Suppressor macrophage treated with lipopolysaccharide for 1 hour (primary cell): Measurements from ENCODE around the gene WDR47.
"Not testable (repeated sequence)": the region's sequence is repeated elsewhere in the genome, so short reads cannot be mapped to it uniquely, and the experiment has no call there.

Experiments
- DNase-seq, 3 donors: peaks; one replicate each; pipeline ENCODE4 v3.0.0-alpha.2; 2020 to 2022

WDR47 gene

GRCh38 chr1:108961752-108962486 lies 80.0 kb downstream of the WDR47 start:
- no peak for DNase-seq

GRCh38 chr1:108961198-108961597 lies 80.7 kb downstream of the WDR47 start:
- no peak for DNase-seq

- no peak for DNase-seq
Observed at GRCh38 chr1:108960719-108961118, 81.2 kb downstream of the WDR47 start.

- DNase-seq = no peak
Observed at GRCh38 chr1:108957888-108958287, 84.0 kb downstream of the WDR47 start.

GRCh38 chr1:108955881-108956280 lies 86.0 kb downstream of the WDR47 start:
- DNase-seq = no peak

GRCh38 chr1:108955111-108955510 lies 86.8 kb downstream of the WDR47 start:
- DNase-seq = no peak

- no peak for DNase-seq
Observed at GRCh38 chr1:108953452-108953851, 88.5 kb downstream of the WDR47 start.

- no peak for DNase-seq
Observed at GRCh38 chr1:108951242-108951641, 90.7 kb downstream of the WDR47 start.

- DNase-seq = no peak
Observed at GRCh38 chr1:108949044-108949443, 92.9 kb downstream of the WDR47 start.

GRCh38 chr1:108947871-108948525 lies 93.9 kb downstream of the WDR47 start:
- no peak for DNase-seq

GRCh38 chr1:108936170-108936569 lies 105.7 kb downstream of the WDR47 start:
- DNase-seq = no peak

- no peak for DNase-seq
Observed at GRCh38 chr1:108933944-108934343, 108.0 kb downstream of the WDR47 start.

GRCh38 chr1:108927565-108927964 lies 114.3 kb downstream of the WDR47 start:
- not testable (repeated sequence) for DNase-seq

- DNase-seq = no peak
Observed at GRCh38 chr1:108925920-108926319, 116.0 kb downstream of the WDR47 start.
